Uterus (tissue), 4 donors: ENCODE measurements around the gene VRK1. TPM values are rescaled to one million over a fixed set of nuclear protein-coding genes. Genes with fewer than 3 reads are reported as not detected.

Source experiments
- DNase-seq, 2 donors: peaks; one replicate each; pipeline ENCODE4 v3.0.0-alpha.2; 2019 to 2020
- H3K27ac ChIP-seq, 2 donors: fragments of 200-600 bp; sonication (generic); 1 replicate in 1 of 2; 2 replicates in 1 of 2; pipeline ENCODE4 v1.5.1; 2016 to 2018
- H3K27me3 ChIP-seq, 2 donors: fragments of 200-600 bp; sonication (generic); one replicate each; pipeline ENCODE4 v1.5.1; 2018 to 2019; ENCODE audit warnings: control low read depth in 1 of 2
- H3K36me3 ChIP-seq, 2 donors: fragments of 200-600 bp; sonication (generic); one replicate each; pipeline ENCODE4 v1.5.1; 2019; ENCODE audit warnings: control low read depth in 1 of 2
- H3K4me1 ChIP-seq, 2 donors: fragments of 200-600 bp; sonication (generic); one replicate each; pipeline ENCODE4 v1.5.1; 2018 to 2019; ENCODE audit warnings: control low read depth in 1 of 2
- H3K4me3 ChIP-seq, 2 donors: fragments of 200-600 bp; sonication (generic); 1 replicate in 1 of 2; 2 replicates in 1 of 2; pipeline ENCODE4 v1.5.1; 2018 to 2019; ENCODE audit warnings: mild to moderate bottlenecking in 1 of 2
- H3K9me3 ChIP-seq, 2 donors: fragments of 200-600 bp; sonication (generic); one replicate each; pipeline ENCODE4 v1.5.1; 2019; ENCODE audit warnings: control low read depth in 1 of 2
- POLR2A ChIP-seq, 2 donors: fragments of 450-650 bp; IDR thresholded peaks; one replicate each; pipeline ENCODE4 v1.6.1; 2016; ENCODE audit warnings: antibody characterized with exemption in 2 of 2, mild to moderate bottlenecking in 1 of 2, moderate library complexity in 1 of 2
- intact Hi-C: fragments of 100-400 bp; cut with DNase I; formaldehyde crosslinking; loops from one replicate; pipeline ENCODE4 v1.15.1; 2023; ENCODE audit warnings: low total_unique reads
- total RNA-seq, 4 donors: library from RNA; depleted of rRNA in 3 of 4; stranded (reverse); fragments of >200 nt in 3 of 4; gene quantifications; one replicate each; pipeline versions ENCODE4 v1.1.0 to v1.2.4, GENCODE V29; 2014 to 2023
- TF ChIP-seq, protein P1 (sequence below), 4 experiments: fragments of 200-600 bp in 2 of 4; fragments of 450-650 bp in 2 of 4; sonication (generic) in 2 of 4; IDR thresholded peaks; one replicate each; pipeline ENCODE4 v1.5.1; 2016 to 2019; ENCODE audit warnings: antibody characterized with exemption in 4 of 4, mild to moderate bottlenecking in 2 of 4, moderate library complexity in 1 of 4
- donor health status: DM: yes; HTN: yes; CAD: no.

VRK1 gene, protein sequence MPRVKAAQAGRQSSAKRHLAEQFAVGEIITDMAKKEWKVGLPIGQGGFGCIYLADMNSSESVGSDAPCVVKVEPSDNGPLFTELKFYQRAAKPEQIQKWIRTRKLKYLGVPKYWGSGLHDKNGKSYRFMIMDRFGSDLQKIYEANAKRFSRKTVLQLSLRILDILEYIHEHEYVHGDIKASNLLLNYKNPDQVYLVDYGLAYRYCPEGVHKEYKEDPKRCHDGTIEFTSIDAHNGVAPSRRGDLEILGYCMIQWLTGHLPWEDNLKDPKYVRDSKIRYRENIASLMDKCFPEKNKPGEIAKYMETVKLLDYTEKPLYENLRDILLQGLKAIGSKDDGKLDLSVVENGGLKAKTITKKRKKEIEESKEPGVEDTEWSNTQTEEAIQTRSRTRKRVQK
- 10 to 100 TPM; 21.0 to 54.5 (median 37.1) TPM for total RNA-seq

DNA sequence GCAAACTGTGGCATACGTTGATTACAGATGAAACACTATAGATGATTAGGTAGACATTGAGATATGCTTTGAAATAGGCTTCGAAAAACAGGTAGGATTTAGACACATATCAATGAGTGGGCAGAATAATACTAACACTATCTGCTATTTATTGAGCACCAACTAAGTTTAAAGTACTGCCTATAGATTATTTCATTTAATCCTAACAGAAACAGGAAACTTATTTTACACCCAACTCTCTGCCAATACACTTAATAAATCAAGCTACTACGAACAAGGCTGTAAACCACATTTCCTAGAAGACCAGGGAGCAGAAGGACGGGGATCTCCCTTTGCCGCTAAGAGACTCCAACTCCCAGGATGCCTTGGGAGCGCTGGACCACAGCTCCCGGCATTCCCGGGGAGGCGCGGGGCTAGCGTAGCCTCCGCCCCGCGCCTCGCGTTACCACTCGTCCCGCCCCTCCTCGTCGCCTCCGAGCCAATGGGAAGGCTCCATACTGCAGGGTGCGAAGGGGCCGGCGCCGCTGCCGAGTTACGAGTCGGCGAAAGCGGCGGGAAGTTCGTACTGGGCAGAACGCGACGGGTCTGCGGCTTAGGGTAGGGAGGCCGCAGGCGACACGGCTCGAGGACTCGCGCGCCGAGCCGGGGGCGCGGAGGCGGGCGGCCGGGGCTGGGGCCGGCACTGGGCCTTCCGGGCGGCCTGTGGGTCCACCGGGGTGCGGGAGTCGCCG, at the start of gene VRK1:
Gene VRK1 (plus strand): TSS at position 532 of the 731 bp plus-strand sequence. CDS start 36,090 bp downstream, outside the sequence.
- intact Hi-C loops, result no loop called here
- Histone ChIP-seq H3K4me3 (peak within 1 kb of the TSS; percentile 58 to 90), H3K4me1 (peaks cover 0 to 6% of the 10 kb centered on the region in 2 donors), H3K9me3 (no peaks in the 10 kb centered on the region), H3K27me3 (no peaks in the 10 kb centered on the region), H3K27ac (peak within 1 kb of the TSS in 1 of 2 donors; percentile 32), H3K36me3 (no peaks in the 10 kb centered on the region)
- no peak for TF ChIP-seq POLR2A (IDR thresholded peaks at IDR 0.05)
- TF ChIP-seq, protein P1, sequence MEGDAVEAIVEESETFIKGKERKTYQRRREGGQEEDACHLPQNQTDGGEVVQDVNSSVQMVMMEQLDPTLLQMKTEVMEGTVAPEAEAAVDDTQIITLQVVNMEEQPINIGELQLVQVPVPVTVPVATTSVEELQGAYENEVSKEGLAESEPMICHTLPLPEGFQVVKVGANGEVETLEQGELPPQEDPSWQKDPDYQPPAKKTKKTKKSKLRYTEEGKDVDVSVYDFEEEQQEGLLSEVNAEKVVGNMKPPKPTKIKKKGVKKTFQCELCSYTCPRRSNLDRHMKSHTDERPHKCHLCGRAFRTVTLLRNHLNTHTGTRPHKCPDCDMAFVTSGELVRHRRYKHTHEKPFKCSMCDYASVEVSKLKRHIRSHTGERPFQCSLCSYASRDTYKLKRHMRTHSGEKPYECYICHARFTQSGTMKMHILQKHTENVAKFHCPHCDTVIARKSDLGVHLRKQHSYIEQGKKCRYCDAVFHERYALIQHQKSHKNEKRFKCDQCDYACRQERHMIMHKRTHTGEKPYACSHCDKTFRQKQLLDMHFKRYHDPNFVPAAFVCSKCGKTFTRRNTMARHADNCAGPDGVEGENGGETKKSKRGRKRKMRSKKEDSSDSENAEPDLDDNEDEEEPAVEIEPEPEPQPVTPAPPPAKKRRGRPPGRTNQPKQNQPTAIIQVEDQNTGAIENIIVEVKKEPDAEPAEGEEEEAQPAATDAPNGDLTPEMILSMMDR (IDR thresholded peaks at IDR 0.05), result peak in 1 of 4 experiments; percentile 18
- DNase-seq, result peak; percentile 92 to 97

DNA sequence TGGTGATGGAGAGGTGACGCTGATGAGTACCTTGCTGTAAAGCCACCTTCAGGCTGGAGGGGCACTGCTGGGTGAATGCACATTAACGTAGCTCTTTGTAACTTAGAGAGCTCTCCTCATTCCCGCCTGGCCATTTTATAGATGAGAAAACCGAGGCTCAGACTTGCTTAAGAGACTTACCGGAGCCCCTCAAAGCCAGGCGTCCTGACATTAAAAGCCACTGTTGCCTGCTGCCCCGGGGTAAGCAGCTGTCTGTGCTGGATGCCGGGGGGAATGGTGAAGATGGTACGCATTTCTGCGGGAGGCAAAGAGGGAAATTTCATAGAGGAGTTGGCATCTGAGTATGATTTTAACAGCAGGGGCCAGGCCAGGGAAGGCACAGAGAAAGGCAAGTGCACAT, 49.6 kb upstream of the VRK1 start:
- Histone ChIP-seq H3K4me1 (no peaks in the 10 kb centered on the region), H3K9me3 (no peaks in the 10 kb centered on the region), H3K36me3 (no peaks in the 10 kb centered on the region), H3K27ac (no peak overlapping the region), H3K4me3 (no peak overlapping the region), H3K27me3 (no peaks in the 10 kb centered on the region)
- no peak for DNase-seq
- TF ChIP-seq, protein P1 (IDR thresholded peaks at IDR 0.05), result no peak
- TF ChIP-seq POLR2A (IDR thresholded peaks at IDR 0.05), result no peak
- intact Hi-C loops, result no loop called here

DNA sequence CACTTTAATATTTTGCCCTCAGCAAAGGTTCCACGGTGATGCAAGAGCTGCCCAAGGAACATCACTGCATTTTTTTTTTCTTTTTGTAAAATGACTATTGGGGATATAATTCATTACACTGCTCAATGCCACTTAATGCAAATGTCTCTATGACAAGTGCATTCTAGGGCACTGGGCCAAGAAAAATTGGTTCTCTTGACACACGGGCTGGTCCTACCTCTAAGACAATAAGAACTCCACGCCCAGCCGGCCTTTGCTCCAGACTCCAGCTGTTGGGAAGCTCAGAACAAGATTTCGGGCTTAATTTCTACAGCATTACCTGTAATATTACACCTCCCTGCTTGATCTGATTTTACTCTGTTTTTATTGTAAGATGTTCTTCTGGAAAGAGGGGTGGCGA, 48.8 kb upstream of the VRK1 start:
- Histone ChIP-seq H3K27me3 (no peaks in the 10 kb centered on the region), H3K4me1 (no peaks in the 10 kb centered on the region), H3K36me3 (no peaks in the 10 kb centered on the region), H3K27ac (no peak overlapping the region), H3K9me3 (no peaks in the 10 kb centered on the region), H3K4me3 (no peak overlapping the region)
- intact Hi-C loops, result no loop called here
- TF ChIP-seq, protein P1 (IDR thresholded peaks at IDR 0.05), result no peak
- no peak for TF ChIP-seq POLR2A (IDR thresholded peaks at IDR 0.05)
- DNase-seq, result no peak

DNA sequence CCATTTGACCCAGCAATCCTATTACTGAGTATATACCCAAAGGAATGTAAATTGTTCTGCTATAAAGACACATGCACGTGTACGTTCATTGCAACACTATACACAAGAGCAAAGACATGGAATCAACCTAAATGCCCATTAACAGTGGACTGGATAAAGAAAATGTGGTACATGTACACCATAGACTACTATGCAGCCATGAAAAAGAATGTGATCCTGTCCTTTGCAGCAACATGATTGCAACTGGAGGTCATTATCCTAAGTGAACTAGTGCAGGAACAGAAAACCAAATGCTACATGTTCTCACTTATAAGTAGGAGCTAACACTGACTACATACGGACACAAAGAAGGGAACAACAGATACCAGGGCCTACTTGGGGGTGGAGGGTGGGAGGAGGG, 45.7 kb upstream of the VRK1 start:
- Histone ChIP-seq H3K4me3 (no peak overlapping the region), H3K36me3 (no peaks in the 10 kb centered on the region), H3K27ac (no peak overlapping the region), H3K4me1 (no peaks in the 10 kb centered on the region), H3K27me3 (no peaks in the 10 kb centered on the region), H3K9me3 (no peaks in the 10 kb centered on the region)
- intact Hi-C loops, result no loop called here
- no peak for DNase-seq
- TF ChIP-seq, protein P1 (IDR thresholded peaks at IDR 0.05), result no peak
- TF ChIP-seq POLR2A (IDR thresholded peaks at IDR 0.05), result no peak

DNA sequence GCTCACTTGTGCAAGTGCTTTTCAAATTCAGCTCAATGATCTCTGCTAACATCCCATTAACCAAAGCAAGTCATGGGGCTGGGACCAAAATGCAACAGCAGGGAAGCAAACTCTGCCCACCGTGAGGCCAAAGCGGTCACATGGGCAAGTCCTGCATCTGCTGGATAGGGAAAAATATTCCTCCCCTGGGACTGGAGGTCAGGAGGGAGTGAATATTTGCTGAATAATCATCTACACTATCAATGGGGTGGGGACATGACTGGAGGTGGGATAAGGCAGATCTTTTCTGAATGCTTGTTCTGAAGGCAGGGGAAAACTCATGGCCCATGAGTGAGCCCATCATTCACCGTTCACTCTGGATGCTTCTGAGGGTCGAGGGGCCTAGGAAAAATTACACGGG, 45.1 kb upstream of the VRK1 start:
- TF ChIP-seq, protein P1 (IDR thresholded peaks at IDR 0.05), result no peak
- TF ChIP-seq POLR2A (IDR thresholded peaks at IDR 0.05), result no peak
- intact Hi-C loops, result no loop called here
- Histone ChIP-seq H3K27ac (no peak overlapping the region), H3K9me3 (no peaks in the 10 kb centered on the region), H3K36me3 (no peaks in the 10 kb centered on the region), H3K4me1 (no peaks in the 10 kb centered on the region), H3K27me3 (no peaks in the 10 kb centered on the region), H3K4me3 (no peak overlapping the region)
- DNase-seq, result no peak
